GM12878 (cell line): Measurements from ENCODE around the gene NLGN4X. TPM values are rescaled to one million over a fixed set of nuclear protein-coding genes. Genes with fewer than 3 reads are reported as not detected.

Source experiments
- ATAC-seq: fragments of 200-7000 bp; cut with Tn5 transposase; 3 replicates; pipeline ENCODE4 v1.9.1; 2020; ENCODE audit warnings: mild to moderate bottlenecking, moderate library complexity
- BruUV-seq: library from RNA; stranded (reverse); fragments of 400-500 nt; replicated peaks from 2 replicates; lab custom pipeline; 2021; lab: Mats Ljungman, UMichigan
- CTCF ChIA-PET: fragments of 300-600 bp; sonication (Branson Sonifier 250); formaldehyde crosslinking; extraction: SDS; loops from one replicate; lab custom pipeline; 2021; ENCODE audit warnings: inconsistent platforms; lab: Yijun Ruan, JAX
- POLR2A ChIA-PET: fragments of 350-600 bp; formaldehyde crosslinking; extraction: SDS; loops from one replicate; lab custom pipeline; 2021; ENCODE audit warnings: inconsistent platforms; lab: Charles Lee
- RAD21 ChIA-PET: fragments of 300-600 bp; sonication (Branson Sonifier 250); formaldehyde crosslinking; loops from one replicate; lab custom pipeline; 2023; ENCODE audit warnings: antibody characterized with exemption; ENCODE audit not compliant: unreplicated experiment; lab: Charles Lee
- SMC1A ChIA-PET: fragments of 300-600 bp; sonication (Branson Sonifier 250); formaldehyde crosslinking; loops from one replicate; lab custom pipeline; 2023; ENCODE audit not compliant: unreplicated experiment, uncharacterized antibody; lab: Charles Lee
- DNase-seq: peaks from one replicate; pipeline ENCODE4 v3.0.0-alpha.2; 2011; ENCODE audit warnings: low read depth, low spot score
- FAIRE-seq: peaks from 3 replicates; lab custom pipeline; 2011; peaks lifted over from hg19 to GRCh38; lab: Jason Lieb, UNC
- H2AFZ ChIP-seq: 2 replicates; pipeline ENCODE4 v1.6.0; 2011; ENCODE audit warnings: low read depth, low read length, control low read depth; ENCODE audit not compliant: control insufficient read depth
- H3K27ac ChIP-seq: 2 replicates; pipeline ENCODE4 v1.5.1; 2011; ENCODE audit warnings: control low read depth; ENCODE audit not compliant: control insufficient read depth, insufficient read depth
- H3K27me3 ChIP-seq, 2 experiments: replicated peaks in 1 of 2; 2 replicates each; pipeline versions ENCODE4 v1.6.0 to v1.6.1; 2011; ENCODE audit warnings: low read length in 1 of 2; ENCODE audit not compliant: control insufficient read depth in 2 of 2, insufficient read depth in 2 of 2
- H3K36me3 ChIP-seq, 2 experiments: 2 replicates each; pipeline ENCODE4 v1.5.1; 2011; ENCODE audit warnings: low read length in 1 of 2; ENCODE audit not compliant: control insufficient read depth in 2 of 2, insufficient read depth in 2 of 2
- H3K4me1 ChIP-seq: 2 replicates; pipeline ENCODE4 v1.6.1; 2011; ENCODE audit warnings: mild to moderate bottlenecking, low read length, moderate library complexity, mixed read lengths; ENCODE audit not compliant: control insufficient read depth, insufficient read depth
- H3K4me2 ChIP-seq: 2 replicates; pipeline ENCODE4 v1.6.0; 2011; ENCODE audit warnings: control low read depth; ENCODE audit not compliant: control insufficient read depth, insufficient read depth
- H3K4me3 ChIP-seq: fragments of 200-600 bp; sonication (generic); 2 replicates; pipeline ENCODE4 v1.5.1; 2016
- H3K79me2 ChIP-seq: 2 replicates; pipeline ENCODE4 v1.6.0; 2011; ENCODE audit warnings: low read length; ENCODE audit not compliant: control insufficient read depth, insufficient read depth
- H3K9ac ChIP-seq: 2 replicates; pipeline ENCODE4 v1.8.0; 2011; ENCODE audit warnings: low read length, control low read depth, mixed read lengths; ENCODE audit not compliant: control insufficient read depth, insufficient read depth
- H3K9me3 ChIP-seq: replicated peaks from 3 replicates; pipeline ENCODE4 v1.5.1; 2011; ENCODE audit warnings: mild to moderate bottlenecking, low read length; ENCODE audit not compliant: control insufficient read depth, insufficient read depth
- H4K20me1 ChIP-seq: 2 replicates; pipeline ENCODE4 v1.6.0; 2011; ENCODE audit not compliant: control insufficient read depth, insufficient read depth
- ASH2L ChIP-seq: fragments of 300-600, 200-600 bp; sonication (generic); IDR thresholded peaks from 2 replicates; pipeline ENCODE4 v1.6.1; 2017; ENCODE audit warnings: low read depth, mild to moderate bottlenecking, borderline replicate concordance
- BMI1 ChIP-seq: fragments of 450-650 bp; IDR thresholded peaks from 2 replicates; pipeline ENCODE4 v1.6.1; 2016; ENCODE audit warnings: mild to moderate bottlenecking, moderate library complexity, borderline replicate concordance
- BRCA1 ChIP-seq: IDR thresholded peaks from 2 replicates; pipeline ENCODE4 v1.6.1; 2011; ENCODE audit warnings: low read depth, low read length, improper control_type of control experiment
- CBFB ChIP-seq: IDR thresholded peaks from 2 replicates; pipeline ENCODE4 v1.6.1; 2016; ENCODE audit warnings: antibody characterized with exemption, low read depth
- CBX5 ChIP-seq: sonication (generic); IDR thresholded peaks from 2 replicates; pipeline ENCODE4 v1.6.1; 2016; ENCODE audit warnings: low read depth, moderate library complexity, mild to moderate bottlenecking, inconsistent platforms
- CREB1 ChIP-seq: IDR thresholded peaks from 2 replicates; pipeline ENCODE4 v1.6.1; 2012; ENCODE audit warnings: low read depth, mild to moderate bottlenecking, inconsistent platforms
- EGR1 ChIP-seq, 2 experiments: IDR thresholded peaks; 1 replicate in 1 of 2; 2 replicates in 1 of 2; pipeline ENCODE4 v1.6.1; 2011 to 2012; ENCODE audit warnings: low read depth in 2 of 2, low read length in 2 of 2, borderline replicate concordance in 1 of 2, mild to moderate bottlenecking in 1 of 2, moderate library complexity in 1 of 2
- KDM1A ChIP-seq: fragments of 200-600 bp; sonication (generic); IDR thresholded peaks from 2 replicates; pipeline ENCODE4 v1.6.1; 2016; ENCODE audit warnings: borderline replicate concordance
- MYB ChIP-seq: fragments of 150-350 bp; IDR thresholded peaks from 2 replicates; pipeline ENCODE4 v1.6.1; 2014; ENCODE audit warnings: mild to moderate bottlenecking, low read depth, low read length, borderline replicate concordance
- NFYA ChIP-seq: IDR thresholded peaks from 2 replicates; pipeline ENCODE4 v1.6.1; 2011; ENCODE audit warnings: low read depth, mild to moderate bottlenecking, low read length, improper control_type of control experiment, borderline replicate concordance
- NR2C2 ChIP-seq: IDR thresholded peaks from 2 replicates; pipeline ENCODE4 v1.6.1; 2011; ENCODE audit warnings: borderline replicate concordance, low read depth; ENCODE audit not compliant: control insufficient read depth, insufficient read length
- POLR2A ChIP-seq: IDR thresholded peaks from 2 replicates; pipeline ENCODE4 v1.6.1; 2011; ENCODE audit warnings: low read depth, mild to moderate bottlenecking, low read length
- POU2F2 ChIP-seq: IDR thresholded peaks from 3 replicates; pipeline ENCODE4 v1.6.1; 2011; ENCODE audit warnings: low read depth, mild to moderate bottlenecking, low read length, borderline replicate concordance
- RBBP5 ChIP-seq: fragments of 200-600 bp; sonication (generic); conservative IDR thresholded peaks from 2 replicates; pipeline ENCODE4 v1.6.1; 2016
- STAT3 ChIP-seq: IDR thresholded peaks from 2 replicates; pipeline ENCODE4 v1.6.1; 2011; ENCODE audit warnings: low read depth, low read length, improper control_type of control experiment
- TCF3 ChIP-seq: IDR thresholded peaks from 2 replicates; pipeline ENCODE4 v1.6.1; 2012; ENCODE audit warnings: low read depth, mild to moderate bottlenecking, low read length, borderline replicate concordance; ENCODE audit not compliant: insufficient read depth
- ZSCAN29 ChIP-seq: fragments of 450-650 bp; IDR thresholded peaks from 2 replicates; pipeline ENCODE4 v1.6.1; 2017; ENCODE audit warnings: mild to moderate bottlenecking, moderate library complexity
- WGBS: methylation state at CpG from one replicate; pipeline ENCODE4 v1.1.6; 2016; ENCODE audit warnings: low lambda C conversion rate; ENCODE audit not compliant: insufficient replicate concordance, insufficient coverage; ENCODE audit errors: missing lambda C conversion rate; 5-methylcytosine and 5-hydroxymethylcytosine counted together
- in situ Hi-C: fragments of 300-500 bp; cut with MboI; formaldehyde crosslinking; loops from 9 replicates; pipeline ENCODE4 v1.14.3; 2018; ENCODE audit warnings: mixed read lengths
- intact Hi-C: fragments of 100-400 bp; cut with micrococcal nuclease; formaldehyde crosslinking; loops from one replicate; pipeline ENCODE4 v1.14.2; 2022; ENCODE audit not compliant: unreplicated experiment
- polyA plus RNA-seq, 11 experiments: library from polyadenylated mRNA; depleted of rRNA in 4 of 11; unstranded in 6 of 11; stranded (reverse) in 5 of 11; fragments of >200 nt; fragmentation: Nextera tagmentation in 4 of 11; fragmentation: Illumina TruSeq in 1 of 11; extraction: Ambion mirVana in 4 of 11; extraction: Trizol in 1 of 11; gene quantifications; 1 replicate in 1 of 11; 2 replicates in 10 of 11; pipeline versions ENCODE4 v1.2.1 to v1.2.3, GENCODE V29; 2011 to 2016; ENCODE audit warnings: inconsistent platforms in 2 of 11, missing spikeins in 2 of 11, low read depth in 1 of 11
- total RNA-seq, 4 experiments: library from RNA; depleted of rRNA in 3 of 4; stranded (reverse); fragments of >200 nt in 3 of 4; fragmentation: Illumina TruSeq in 1 of 4; extraction: Trizol in 1 of 4; gene quantifications; 2 replicates each; pipeline versions ENCODE4 v1.2.1 to v1.2.3, GENCODE V29; 2013 to 2021
- TF ChIP-seq, protein P1 (sequence below): IDR thresholded peaks from 2 replicates; pipeline ENCODE4 v1.6.1; 2012; ENCODE audit warnings: mild to moderate bottlenecking, low read depth, low read length
- TF ChIP-seq, protein P2 (sequence below): fragments of 450-650 bp; IDR thresholded peaks from 2 replicates; pipeline ENCODE4 v1.6.1; 2016; ENCODE audit warnings: mild to moderate bottlenecking
- TF ChIP-seq, protein P3 (sequence below): fragments of 150-350 bp; IDR thresholded peaks from 2 replicates; pipeline ENCODE4 v1.6.1; 2014; ENCODE audit warnings: mild to moderate bottlenecking, low read depth, low read length

NLGN4X gene
- total and polyA plus RNA-seq, 10 of the 15 experiments (the other 5 are each of a cell fraction or from before 2014, with no cell fraction given), result 0.02 to 1.5 (median 0.09) TPM; not detected in 2

DNA sequence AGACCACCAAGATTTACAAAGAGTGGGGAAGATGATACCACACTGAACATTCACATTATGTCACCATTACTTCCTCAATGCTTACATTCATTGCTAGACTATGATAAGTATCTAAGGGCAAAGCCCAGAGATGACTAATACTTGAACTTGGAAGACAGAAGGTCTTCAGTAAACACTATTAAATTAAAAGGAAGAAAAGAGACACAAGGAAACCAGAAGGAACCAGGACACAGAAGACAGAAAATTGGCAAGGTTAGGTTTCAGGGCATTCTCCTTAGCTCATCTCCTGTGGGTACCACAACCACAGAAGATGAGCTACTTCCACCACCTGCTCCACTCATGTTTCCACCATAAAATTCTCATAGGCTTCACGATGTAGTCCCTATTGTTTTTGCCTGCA lies 64.9 kb downstream of the NLGN4X start:
- Histone ChIP-seq H3K9me3 (no peaks in the 10 kb centered on the region), H3K4me3 (no peak overlapping the region), H3K79me2 (no peaks in the 10 kb centered on the region), H3K4me2 (no peak overlapping the region), H3K4me1 (no peaks in the 10 kb centered on the region), H3K27ac (no peak overlapping the region), H2AFZ (no peak overlapping the region), H3K36me3 (no peaks in the 10 kb centered on the region), H3K9ac (no peak overlapping the region), H3K27me3 (no peaks in the 10 kb centered on the region), H4K20me1 (no peaks in the 10 kb centered on the region)
- TF ChIP-seq TCF3 (no peak), RBBP5 (no peak), NFYA (no peak), BRCA1 (no peak), CBX5 (no peak), KDM1A (no peak), CBFB (no peak), EGR1 (IDR thresholded peaks at IDR 0.05; ENCODE audit: borderline replicate concordance in 1 of 2, low read depth in 2 of 2, low read length in 2 of 2) (no peak), POLR2A (no peak), NR2C2 (no peak), POU2F2 (no peak), MYB (no peak), STAT3 (no peak), BMI1 (no peak), ASH2L (no peak), CREB1 (no peak), ZSCAN29 (no peak)
- TF ChIP-seq, protein P1, sequence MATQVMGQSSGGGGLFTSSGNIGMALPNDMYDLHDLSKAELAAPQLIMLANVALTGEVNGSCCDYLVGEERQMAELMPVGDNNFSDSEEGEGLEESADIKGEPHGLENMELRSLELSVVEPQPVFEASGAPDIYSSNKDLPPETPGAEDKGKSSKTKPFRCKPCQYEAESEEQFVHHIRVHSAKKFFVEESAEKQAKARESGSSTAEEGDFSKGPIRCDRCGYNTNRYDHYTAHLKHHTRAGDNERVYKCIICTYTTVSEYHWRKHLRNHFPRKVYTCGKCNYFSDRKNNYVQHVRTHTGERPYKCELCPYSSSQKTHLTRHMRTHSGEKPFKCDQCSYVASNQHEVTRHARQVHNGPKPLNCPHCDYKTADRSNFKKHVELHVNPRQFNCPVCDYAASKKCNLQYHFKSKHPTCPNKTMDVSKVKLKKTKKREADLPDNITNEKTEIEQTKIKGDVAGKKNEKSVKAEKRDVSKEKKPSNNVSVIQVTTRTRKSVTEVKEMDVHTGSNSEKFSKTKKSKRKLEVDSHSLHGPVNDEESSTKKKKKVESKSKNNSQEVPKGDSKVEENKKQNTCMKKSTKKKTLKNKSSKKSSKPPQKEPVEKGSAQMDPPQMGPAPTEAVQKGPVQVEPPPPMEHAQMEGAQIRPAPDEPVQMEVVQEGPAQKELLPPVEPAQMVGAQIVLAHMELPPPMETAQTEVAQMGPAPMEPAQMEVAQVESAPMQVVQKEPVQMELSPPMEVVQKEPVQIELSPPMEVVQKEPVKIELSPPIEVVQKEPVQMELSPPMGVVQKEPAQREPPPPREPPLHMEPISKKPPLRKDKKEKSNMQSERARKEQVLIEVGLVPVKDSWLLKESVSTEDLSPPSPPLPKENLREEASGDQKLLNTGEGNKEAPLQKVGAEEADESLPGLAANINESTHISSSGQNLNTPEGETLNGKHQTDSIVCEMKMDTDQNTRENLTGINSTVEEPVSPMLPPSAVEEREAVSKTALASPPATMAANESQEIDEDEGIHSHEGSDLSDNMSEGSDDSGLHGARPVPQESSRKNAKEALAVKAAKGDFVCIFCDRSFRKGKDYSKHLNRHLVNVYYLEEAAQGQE, result no peak
- TF ChIP-seq, protein P2, sequence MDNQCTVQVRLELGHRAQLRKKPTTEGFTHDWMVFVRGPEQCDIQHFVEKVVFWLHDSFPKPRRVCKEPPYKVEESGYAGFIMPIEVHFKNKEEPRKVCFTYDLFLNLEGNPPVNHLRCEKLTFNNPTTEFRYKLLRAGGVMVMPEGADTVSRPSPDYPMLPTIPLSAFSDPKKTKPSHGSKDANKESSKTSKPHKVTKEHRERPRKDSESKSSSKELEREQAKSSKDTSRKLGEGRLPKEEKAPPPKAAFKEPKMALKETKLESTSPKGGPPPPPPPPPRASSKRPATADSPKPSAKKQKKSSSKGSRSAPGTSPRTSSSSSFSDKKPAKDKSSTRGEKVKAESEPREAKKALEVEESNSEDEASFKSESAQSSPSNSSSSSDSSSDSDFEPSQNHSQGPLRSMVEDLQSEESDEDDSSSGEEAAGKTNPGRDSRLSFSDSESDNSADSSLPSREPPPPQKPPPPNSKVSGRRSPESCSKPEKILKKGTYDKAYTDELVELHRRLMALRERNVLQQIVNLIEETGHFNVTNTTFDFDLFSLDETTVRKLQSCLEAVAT, result no peak
- TF ChIP-seq, protein P3, sequence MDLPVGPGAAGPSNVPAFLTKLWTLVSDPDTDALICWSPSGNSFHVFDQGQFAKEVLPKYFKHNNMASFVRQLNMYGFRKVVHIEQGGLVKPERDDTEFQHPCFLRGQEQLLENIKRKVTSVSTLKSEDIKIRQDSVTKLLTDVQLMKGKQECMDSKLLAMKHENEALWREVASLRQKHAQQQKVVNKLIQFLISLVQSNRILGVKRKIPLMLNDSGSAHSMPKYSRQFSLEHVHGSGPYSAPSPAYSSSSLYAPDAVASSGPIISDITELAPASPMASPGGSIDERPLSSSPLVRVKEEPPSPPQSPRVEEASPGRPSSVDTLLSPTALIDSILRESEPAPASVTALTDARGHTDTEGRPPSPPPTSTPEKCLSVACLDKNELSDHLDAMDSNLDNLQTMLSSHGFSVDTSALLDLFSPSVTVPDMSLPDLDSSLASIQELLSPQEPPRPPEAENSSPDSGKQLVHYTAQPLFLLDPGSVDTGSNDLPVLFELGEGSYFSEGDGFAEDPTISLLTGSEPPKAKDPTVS, result no peak
- in situ Hi-C loops (no loop called here), intact Hi-C loops (no loop called here)
- WGBS, result 0% methylated on average over 1 of the region's 1 CpG
- no peak for FAIRE-seq
- CTCF ChIA-PET, result interaction anchor here (1.2 to 1.3 kb wide), 2 partner anchors 15 to 35 kb away, joined by 3 to 5 read pairs; no protein-coding TSS in a partner anchor
- RAD21 ChIA-PET, result no interaction called here
- DNase-seq, result no peak
- POLR2A ChIA-PET, result no interaction called here
- BruUV-seq, result no TSS peak
- no peak for ATAC-seq
- SMC1A ChIA-PET, result interaction anchor here (1.3 to 1.4 kb wide), 2 partner anchors 38 to 58 kb away, joined by 3 read pairs; no protein-coding TSS in a partner anchor
